Heart right ventricle (tissue), 16 donors: ENCODE results near the gene IL22. TPM values are rescaled to one million over a fixed set of nuclear protein-coding genes. Genes with fewer than 3 reads are reported as not detected.

Source experiments
- ATAC-seq, 8 donors: fragments of 200-7000 bp; cut with Tn5 transposase; one replicate each; pipeline ENCODE4 v1.9.1; 2020; ENCODE audit warnings: mild to moderate bottlenecking in 8 of 8, moderate library complexity in 8 of 8, moderate number of reproducible peaks in 1 of 8
- DNase-seq, 2 donors: peaks; one replicate each; pipeline ENCODE4 v3.0.0-alpha.2; 2020
- H3K27ac ChIP-seq, 10 donors: fragments of 200-600 bp; sonication (generic) in 2 of 10; one replicate each; pipeline versions ENCODE4 v1.5.0 to v1.8.0; 2020 to 2022; ENCODE audit warnings: mild to moderate bottlenecking in 3 of 10
- H3K27me3 ChIP-seq, 7 donors: fragments of 200-600 bp; one replicate each; pipeline ENCODE4 v1.8.0; 2021 to 2022; ENCODE audit warnings: mild to moderate bottlenecking in 2 of 7
- H3K36me3 ChIP-seq, 9 donors: fragments of 200-600 bp; sonication (generic) in 1 of 9; one replicate each; pipeline versions ENCODE4 v1.5.0 to v1.8.0; 2020 to 2022; ENCODE audit warnings: mild to moderate bottlenecking in 2 of 9
- H3K4me1 ChIP-seq, 9 donors: fragments of 200-600 bp; sonication (generic) in 1 of 9; one replicate each; pipeline versions ENCODE4 v1.5.0 to v1.8.0; 2020 to 2022; ENCODE audit warnings: mild to moderate bottlenecking in 4 of 9
- H3K4me3 ChIP-seq, 10 donors: fragments of 200-600 bp; sonication (generic) in 2 of 10; one replicate each; pipeline versions ENCODE4 v1.5.0 to v1.8.0; 2020 to 2022; ENCODE audit warnings: mild to moderate bottlenecking in 7 of 10, moderate library complexity in 2 of 10
- H3K9me3 ChIP-seq, 11 donors: fragments of 200-600 bp in 10 of 11; sonication (generic) in 2 of 11; one replicate each; pipeline versions ENCODE4 v1.5.0 to v1.8.0; 2013 to 2022; ENCODE audit warnings: mild to moderate bottlenecking in 2 of 11, control low read depth in 1 of 11, moderate library complexity in 1 of 11
- CTCF ChIP-seq, 9 donors: fragments of 200-600 bp; sonication (generic) in 2 of 9; IDR thresholded peaks; one replicate each; pipeline versions ENCODE4 v1.5.0 to v1.8.0; 2021 to 2022; ENCODE audit warnings: antibody characterized with exemption in 9 of 9, mild to moderate bottlenecking in 5 of 9, moderate library complexity in 1 of 9
- WGBS, 2 donors: extraction: QIAGEN DNeasy Blood & Tissue Kit; methylation state at CpG; one replicate each; pipeline ENCODE4 v1.1.7; 2013; ENCODE audit warnings: inconsistent platforms in 1 of 2; 5-methylcytosine and 5-hydroxymethylcytosine counted together
- intact Hi-C, 10 donors: fragments of 100-400 bp; cut with DNase I; formaldehyde crosslinking; loops; one replicate each; pipeline versions ENCODE4 v1.11.1 to v1.14.2; 2022
- polyA plus RNA-seq, 2 donors: library from polyadenylated mRNA; stranded (reverse); fragments of 200-250 nt; gene quantifications; one replicate each; pipeline ENCODE4 v1.2.3, GENCODE V29; 2013
- total RNA-seq, 10 donors: library from RNA; stranded (reverse); fragmentation: NEBNext Ultra II Directional in 3 of 10; extraction: Animal tissue kit (Norgen Biotek cat#: 25700) in 3 of 10; gene quantifications; one replicate each; pipeline versions ENCODE4 v1.2.1 to v1.2.4, GENCODE V29; 2021 to 2023
- donor health status: Arrhythmogenic right ventricular cardiomyopathy.
- donor health status: ischemic (EF 13 %, LVEDD 7.1; RV severe dilation, severe dysfunction).
- donor health status: healthy with polysubstance abuse.
- donor health status: DM: no; HTN: yes; CAD: no.
- donor health status: DM: no; HTN: no; CAD: no.
- donor health status: ischemic (EF 25% LVEDD 6.9; RV normal size, moderate dysfunction).
- donor health status: ischemic (EF 25% LVEDD 5.7; RV mildly dilated, moderate dysfunction).
- donor health status: healthy.
- donor health status: DM: yes; HTN: yes; CAD: no.
- donor health status: Ischemic cardiomyopathy.
- donor health status: ischemic (EF 35%, LVEDD 5.7; RV mildly dilated, moderate dysfunction).
- donor health status: nonischemic (EF 11% LVEDD 7.7; RV severe dilation, severe dysfunction).
- donor health status: DM: yes; HTN: yes; CAD: no.
- donor health status: PGD.
- donor health status: ischemic (EF 29% LVEDD 5.4; RV normal size, mild dysfunction).
- donor health status: nonischemic (EF 23%, LVEDD 6.1; RV moderate dilation, normal function).

Gene IL22
- total and polyA plus RNA-seq, 12 donors, result not detected

- H3K9me3 ChIP-seq, result no peaks in the 10 kb centered on the region
- H3K4me1 ChIP-seq, result peaks cover 0 to 20% (median 4%) of the 10 kb centered on the region in 9 donors
- 78 to 87% methylated on average over 5 of the region's 5 CpGs for WGBS, 2 donors
- DNase-seq (no peak), ATAC-seq (no peak)
- H3K4me3 ChIP-seq, result no peak overlapping the region
- H3K36me3 ChIP-seq, result no peaks in the 10 kb centered on the region
- intact Hi-C loops, result no loop called here
- no peak overlapping the region for H3K27ac ChIP-seq
- H3K27me3 ChIP-seq, result no peaks in the 10 kb centered on the region
- TF ChIP-seq CTCF (IDR thresholded peaks at IDR 0.05), result no peak
Measured at GRCh38 chr12:68233498-68233897, 19.9 kb downstream of the IL22 start.

GRCh38 chr12:68231691-68232090 lies 21.7 kb downstream of the IL22 start:
- no peak for TF ChIP-seq CTCF (IDR thresholded peaks at IDR 0.05)

GRCh38 chr12:68231229-68231628 lies 22.2 kb downstream of the IL22 start:
- no peak for TF ChIP-seq CTCF (IDR thresholded peaks at IDR 0.05)
- ATAC-seq, result no peak
- peaks cover 0 to 2% (median 0%) of the 10 kb centered on the region in 9 donors for H3K4me1 ChIP-seq
- intact Hi-C loops, result no loop called here
- H3K27me3 ChIP-seq, result no peaks in the 10 kb centered on the region
- no peak overlapping the region for H3K27ac ChIP-seq
- H3K9me3 ChIP-seq, result no peaks in the 10 kb centered on the region
- no peaks in the 10 kb centered on the region for H3K36me3 ChIP-seq
- H3K4me3 ChIP-seq, result no peak overlapping the region
- DNase-seq, result no peak

More at GRCh38 chr12:68231691-68232090, 21.7 kb downstream of the IL22 start:
- ATAC-seq (no peak), DNase-seq (no peak)
- no peaks in the 10 kb centered on the region for H3K36me3 ChIP-seq
- H3K4me1 ChIP-seq, result peaks cover 0 to 6% (median 0%) of the 10 kb centered on the region in 9 donors
- intact Hi-C loops, result no loop called here
- 46 to 47% methylated on average over 3 of the region's 3 CpGs for WGBS, 2 donors
- no peaks in the 10 kb centered on the region for H3K27me3 ChIP-seq
- H3K4me3 ChIP-seq, result no peak overlapping the region
- H3K9me3 ChIP-seq, result no peaks in the 10 kb centered on the region
- H3K27ac ChIP-seq, result no peak overlapping the region

GRCh38 chr12:68229956-68230355 lies 23.4 kb downstream of the IL22 start:
- no peak for ATAC-seq

More at GRCh38 chr12:68229956-68230355, 23.4 kb downstream of the IL22 start:
- no peak overlapping the region for H3K27ac ChIP-seq
- no peaks in the 10 kb centered on the region for H3K36me3 ChIP-seq
- DNase-seq, result no peak
- WGBS, 2 donors, result 74 to 81% methylated on average over 2 of the region's 2 CpGs
- no peak overlapping the region for H3K4me3 ChIP-seq
- intact Hi-C loops, result loop anchor here in 5 of 10 donors (5.0 to 10.0 kb wide), 5 partner anchors 87 to 875 kb away; partner anchors contain the start of gene NUP107 (in 2 of the 5)
- TF ChIP-seq CTCF (IDR thresholded peaks at IDR 0.05), result no peak
- no peaks in the 10 kb centered on the region for H3K4me1 ChIP-seq
- H3K9me3 ChIP-seq, result no peaks in the 10 kb centered on the region
- no peaks in the 10 kb centered on the region for H3K27me3 ChIP-seq
